Thoracic aorta endothelial cell (primary cell): Measurements from ENCODE around the gene FAM120B. TPM values are rescaled to one million over a fixed set of nuclear protein-coding genes. Genes with fewer than 3 reads are reported as not detected.

Experiments used
- small RNA-seq: library from RNA; depleted of rRNA; stranded (forward); fragments of <200 nt; gene quantifications from one replicate; pipeline ENCODE3, GENCODE V24; 2012
- total RNA-seq: library from RNA; depleted of rRNA; stranded (reverse); fragments of >200 nt; gene quantifications from 2 replicates; pipeline ENCODE4 v1.2.3, GENCODE V29; 2012

FAM120B gene
- 19.7 and 23.1 TPM in 2 replicates for total RNA-seq

DNA sequence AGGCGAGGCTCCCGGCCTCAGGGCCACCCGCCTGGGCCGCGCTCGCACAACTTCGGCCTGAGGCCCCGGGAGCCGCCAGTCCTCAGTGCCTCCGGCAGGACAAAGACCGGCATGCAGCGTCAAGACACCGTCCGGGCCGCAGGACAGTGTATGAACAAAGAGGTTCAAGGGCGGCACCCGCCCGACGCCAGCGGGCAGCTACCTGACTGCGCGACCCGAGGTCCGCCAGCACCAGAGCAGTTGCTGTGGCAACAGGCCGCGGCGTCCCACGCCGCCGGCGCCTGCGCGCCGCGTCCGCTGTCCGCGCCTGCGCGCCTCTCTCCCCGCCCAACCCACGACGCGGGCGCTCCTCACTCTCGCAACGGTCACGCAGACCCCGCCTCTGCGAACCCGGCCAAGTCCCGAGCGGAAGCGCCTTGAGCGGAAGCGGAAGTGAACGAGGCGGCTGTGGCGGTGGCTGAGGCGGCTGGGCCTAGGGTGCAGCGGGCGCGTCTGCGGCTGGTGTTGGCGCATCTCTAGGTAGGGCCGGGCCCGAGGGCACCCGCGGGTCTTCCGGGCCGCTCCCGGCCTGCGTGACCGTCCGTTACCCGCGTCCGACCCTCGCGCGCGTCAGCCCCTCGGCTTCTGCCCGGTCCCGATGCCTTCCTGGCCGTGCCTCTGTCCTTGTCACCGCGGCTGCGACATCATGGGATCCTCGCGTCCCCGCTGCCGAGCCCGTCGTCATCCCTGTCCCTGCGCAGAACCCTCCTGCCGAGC, at the start of gene FAM120B:
FAM120B (plus strand) TSS at position 435 of the 756 bp plus-strand sequence. CDS start 10,633 bp downstream, outside the sequence.

DNA sequence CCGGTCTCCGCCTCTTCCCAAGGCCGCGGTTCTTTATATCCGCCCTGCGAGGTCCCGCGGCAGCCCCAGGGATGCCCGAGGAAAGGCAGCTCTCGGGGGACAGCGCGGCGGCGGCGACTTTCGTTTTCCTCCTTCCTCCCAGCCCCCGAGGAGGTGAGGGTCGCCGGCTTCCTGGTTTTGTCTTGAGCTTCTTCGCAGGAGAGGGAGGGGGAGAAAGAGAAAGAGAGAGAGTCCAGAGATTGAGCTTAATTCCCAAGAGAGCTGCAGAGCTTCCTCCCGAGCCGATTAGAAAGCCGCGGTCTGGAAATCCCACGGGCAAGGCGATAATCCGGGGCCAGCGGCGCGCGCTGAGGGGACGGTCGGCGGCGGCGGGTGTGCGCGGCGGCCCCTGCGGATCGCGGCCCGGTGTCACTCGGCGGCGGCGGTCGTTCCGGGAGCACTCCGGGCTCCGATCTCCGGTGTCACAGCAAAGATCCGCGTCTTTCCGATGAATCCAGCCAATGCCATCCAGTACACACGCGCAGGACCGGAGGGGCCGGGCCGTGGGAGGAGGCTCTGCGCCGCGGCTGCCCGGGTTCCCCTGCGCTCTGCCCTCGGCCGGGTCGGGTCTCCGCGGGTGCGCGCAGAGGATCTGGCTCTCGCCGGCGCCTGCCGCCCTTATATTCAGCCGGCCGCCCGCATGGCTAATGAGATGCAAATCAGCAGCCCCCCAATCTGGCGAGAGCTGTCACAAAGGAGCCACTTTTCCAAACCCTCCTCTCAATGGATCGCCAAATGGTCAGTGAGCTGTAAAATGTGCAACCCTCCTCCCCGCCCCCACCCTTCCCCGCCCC, 16.0 kb upstream of the FAM120B start, which contains the start of gene DLL1:
DLL1 (minus strand) TSS at position 783 of the 833 bp plus-strand sequence. CDS start 939 bp downstream, outside the sequence.

Small RNA genes within 50 kb of the gene (small RNA-seq; reads per million reads assigned to genes)
- not detected for gene MIR4644

Other genes starting within 250 kb of the FAM120B start
- gene DLL1, start 15.7 kb upstream of the FAM120B start, total RNA-seq, result 1.2 TPM in 2 replicates
- 324 and 363 TPM in 2 replicates for gene PSMB1, start 246.5 kb downstream of the FAM120B start, total RNA-seq
- 16.4 and 18.9 TPM in 2 replicates for gene TBP, start 247.6 kb downstream of the FAM120B start, total RNA-seq